HCT116 (cell line): ENCODE measurements around the gene UBE4A.

ENCODE experiments used
- CTCF ChIP-seq, 3 experiments: fragments of 200-600 bp in 1 of 3; sonication (generic) in 1 of 3; IDR thresholded peaks in 2 of 3; conservative IDR thresholded peaks in 1 of 3; 2 replicates each; pipeline ENCODE4 v1.5.1; 2012 to 2017; ENCODE audit warnings: low read depth in 2 of 3, low read length in 2 of 3, antibody characterized with exemption in 1 of 3, borderline replicate concordance in 1 of 3, control low read depth in 1 of 3, mild to moderate bottlenecking in 1 of 3, mixed read lengths in 1 of 3, mixed run types in 1 of 3, moderate library complexity in 1 of 3; ENCODE audit not compliant: insufficient read depth in 1 of 3
- EZH2phosphoT487 ChIP-seq: fragments of 200-600 bp; IDR thresholded peaks from 2 replicates; pipeline ENCODE4 v1.6.1; 2018; ENCODE audit warnings: antibody characterized with exemption, borderline replicate concordance
- POLR2A ChIP-seq: IDR thresholded peaks from 2 replicates; pipeline ENCODE4 v1.7.0; 2011; ENCODE audit warnings: borderline replicate concordance; ENCODE audit not compliant: insufficient read depth, insufficient read length; ENCODE audit errors: extremely low read depth
- POLR2AphosphoS5 ChIP-seq: IDR thresholded peaks from 2 replicates; pipeline ENCODE4 v1.6.1; 2011; ENCODE audit warnings: mild to moderate bottlenecking, low read depth, low read length, moderate library complexity
- RAD21 ChIP-seq: IDR thresholded peaks from 2 replicates; pipeline ENCODE4 v1.6.1; 2012; ENCODE audit warnings: low read depth, mild to moderate bottlenecking

GRCh38 chr11:118379497-118379896 is 20.1 kb downstream of the UBE4A start:
- no peak for TF ChIP-seq POLR2AphosphoS5
- no peak for TF ChIP-seq CTCF (IDR thresholded peaks at IDR 0.05 in 2 of 3, conservative IDR thresholded peaks at IDR 0.05 in 1 of 3; ENCODE audit: borderline replicate concordance in 1 of 3, insufficient read depth in 1 of 3, low read depth in 2 of 3, low read length in 2 of 3)
- no peak for TF ChIP-seq POLR2A
- TF ChIP-seq RAD21 = no peak
- no peak for TF ChIP-seq EZH2phosphoT487
